Left lobe of liver (tissue), 2 donors: ENCODE measurements around the gene DPYD. TPM values are rescaled to one million over a fixed set of nuclear protein-coding genes. Genes with fewer than 3 reads are reported as not detected.

Experiments
- ATAC-seq: fragments of 200-7000 bp; cut with Tn5 transposase; one replicate; pipeline ENCODE4 v1.9.1; 2020; ENCODE audit warnings: mild to moderate bottlenecking, moderate library complexity
- DNase-seq: peaks from one replicate; pipeline ENCODE4 v3.0.0-alpha.2; 2020; ENCODE audit warnings: low spot score
- total RNA-seq: library from RNA; stranded (reverse); gene quantifications from one replicate; pipeline ENCODE4 v1.2.1, GENCODE V29; 2021
- donor health status: DM: no; HTN: no; CAD: no; lungs with moderate emphysema.
- donor health status: DM: no; HTN: yes; CAD: no.

Gene DPYD
- total RNA-seq: 43.3 TPM

DNA sequence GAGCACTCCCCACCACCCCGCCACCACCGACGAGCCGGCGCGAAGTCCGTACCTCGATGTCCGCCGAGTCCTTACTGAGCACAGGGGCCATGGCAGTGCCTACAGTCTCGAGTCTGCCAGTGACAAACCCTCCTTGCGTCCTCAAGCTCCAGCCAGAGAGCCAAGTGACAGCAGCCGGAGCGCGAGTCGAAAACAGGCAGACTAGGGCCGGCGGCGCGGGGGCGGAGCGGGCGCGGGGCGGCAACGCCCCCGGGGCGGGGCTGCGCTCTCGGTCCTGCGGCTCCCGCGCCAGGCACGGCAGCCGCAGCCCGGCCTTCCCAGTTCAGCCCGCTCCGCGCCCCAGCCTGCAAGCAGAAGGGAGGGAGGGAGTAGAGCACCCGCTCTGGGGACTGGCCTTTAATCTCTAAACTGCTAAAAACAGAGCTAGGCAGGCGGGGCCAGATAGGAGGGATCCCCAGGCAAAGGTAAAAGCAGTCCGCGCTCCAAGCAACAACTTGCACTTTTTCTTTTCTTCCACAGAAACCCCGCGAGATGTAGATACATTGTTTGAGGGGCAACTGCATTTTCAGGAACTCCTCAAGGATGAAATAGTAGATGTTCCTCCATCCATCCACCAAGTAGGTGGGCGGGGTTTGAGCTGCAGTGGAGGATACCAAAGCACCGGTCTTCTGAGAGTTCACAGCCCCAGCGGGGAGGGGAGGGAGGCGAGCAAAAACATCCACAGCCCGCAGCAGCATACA, at the start of gene DPYD:
Gene DPYD, minus strand, starts transcription at position 203 of the 740 bp plus-strand sequence. Its CDS starts 112 bp downstream, at position 91.
- ATAC-seq: peak; percentile 94
- DNase-seq: peak; percentile 94

GRCh38 chr1:97960470-97960869, 39.6 kb upstream of the DPYD start:
- DNase-seq (no peak), ATAC-seq (no peak)

DNA sequence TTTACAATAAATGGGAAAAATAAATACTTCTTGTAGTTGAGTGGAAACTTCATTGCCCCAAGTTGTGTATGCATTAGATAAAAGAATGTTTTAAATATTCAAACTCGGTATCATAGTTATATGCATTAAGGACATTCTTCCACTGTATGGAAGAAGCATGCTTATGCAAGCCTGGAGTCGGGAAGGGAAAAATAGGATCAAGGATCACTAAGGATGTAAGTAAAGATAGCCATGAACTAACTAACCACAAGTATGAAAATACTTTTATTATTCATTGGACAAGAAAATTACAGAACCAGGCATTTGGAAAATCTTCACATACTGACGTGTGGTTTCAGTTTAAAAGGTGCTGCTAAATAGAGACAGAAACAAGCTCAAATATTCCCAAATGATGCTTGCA, 26.9 kb upstream of the DPYD start:
- no peak for DNase-seq
- no peak for ATAC-seq

DNA sequence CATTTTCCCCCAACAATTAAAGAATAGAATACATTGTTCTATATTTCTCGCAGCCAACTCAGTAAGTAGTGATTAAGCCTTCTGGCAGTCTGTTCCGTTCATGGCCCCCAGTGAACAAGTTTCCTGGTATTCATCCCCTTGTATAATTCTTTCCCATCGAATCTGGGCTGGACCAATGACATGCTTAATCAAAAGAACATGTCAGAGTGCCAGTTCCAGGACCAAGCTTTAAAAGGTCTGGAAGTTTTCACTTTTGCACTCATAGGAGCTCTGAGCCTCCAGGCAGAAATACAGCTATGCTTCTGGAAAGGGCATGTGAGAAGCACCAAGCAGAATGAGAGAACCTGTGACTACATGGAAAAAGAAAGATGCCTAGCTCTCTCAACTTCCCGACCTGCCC, 22.5 kb upstream of the DPYD start:
- no peak for DNase-seq

DNA sequence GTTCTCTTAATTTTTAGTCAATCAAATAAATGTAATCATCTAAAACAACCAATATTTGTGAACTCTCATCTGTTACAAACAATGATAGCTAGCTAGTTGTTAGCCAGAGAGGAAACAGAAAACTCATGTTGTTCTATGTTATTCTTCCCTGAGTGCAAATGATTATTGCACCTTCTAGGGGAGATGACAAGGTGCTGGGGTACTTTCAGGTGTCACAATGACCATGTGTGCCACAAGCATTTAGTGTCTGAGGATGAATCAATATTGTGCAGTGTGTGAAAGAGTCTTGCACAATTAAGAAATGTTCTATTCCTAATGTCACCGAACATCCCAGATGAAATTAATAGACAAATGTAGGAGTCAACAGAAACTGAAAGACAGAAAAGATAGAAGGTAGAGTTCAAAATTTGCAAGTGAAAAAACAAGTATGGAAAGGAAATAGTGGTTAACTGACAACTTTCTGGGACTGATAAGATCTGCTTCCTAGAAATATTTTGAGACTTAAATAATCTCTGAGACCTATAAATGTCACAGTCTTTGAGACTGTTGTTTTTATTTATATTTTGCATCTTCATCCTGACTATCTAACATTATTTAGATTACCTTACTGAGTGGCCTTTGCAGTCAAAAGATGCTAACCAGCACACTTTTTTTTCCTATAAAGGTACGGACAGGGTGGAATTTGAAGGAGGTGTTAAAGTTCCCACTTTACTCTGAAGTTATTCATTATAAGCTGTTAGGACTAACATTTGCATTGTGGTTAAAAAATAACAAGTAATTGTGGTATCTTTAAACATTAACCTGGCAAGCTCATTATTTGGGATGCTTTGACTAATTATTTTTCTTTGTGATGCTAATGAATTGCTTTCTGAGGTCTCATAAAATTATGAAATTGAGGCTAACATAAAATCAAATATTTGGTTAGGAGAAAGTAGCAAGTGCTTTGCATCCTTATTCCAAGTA, 21.6 kb upstream of the DPYD start:
- no peak for ATAC-seq

More for the DNA sequence above, 22.5 kb upstream of the DPYD start:
- ATAC-seq: no peak

GRCh38 chr1:97938285-97938642, 17.4 kb upstream of the DPYD start:
- ATAC-seq (no peak), DNase-seq (no peak)

More for the DNA sequence above, 21.6 kb upstream of the DPYD start:
- DNase-seq: no peak

- ATAC-seq (no peak), DNase-seq (no peak)
Observed at GRCh38 chr1:97936976-97937375, 16.1 kb upstream of the DPYD start.

DNA sequence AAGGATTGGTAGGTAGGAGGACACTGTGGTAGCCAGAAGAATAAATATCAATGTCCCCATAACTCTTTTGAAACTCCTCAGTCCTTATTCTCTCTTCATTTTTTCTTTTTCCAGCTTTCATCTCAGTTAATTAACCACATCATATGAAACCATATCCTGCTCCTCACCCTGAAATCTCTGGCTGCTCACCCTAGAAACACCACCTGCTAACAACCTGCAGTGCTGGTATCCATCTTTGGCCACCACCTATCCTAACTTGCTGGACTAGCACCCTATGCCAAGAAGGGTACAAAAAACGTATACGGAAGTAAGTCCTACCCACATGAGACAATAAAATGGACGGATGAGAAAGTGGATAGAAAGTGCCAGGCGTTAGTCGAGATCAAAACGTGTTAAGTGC, 13.7 kb upstream of the DPYD start:
- no peak for DNase-seq
- ATAC-seq: no peak

DNA sequence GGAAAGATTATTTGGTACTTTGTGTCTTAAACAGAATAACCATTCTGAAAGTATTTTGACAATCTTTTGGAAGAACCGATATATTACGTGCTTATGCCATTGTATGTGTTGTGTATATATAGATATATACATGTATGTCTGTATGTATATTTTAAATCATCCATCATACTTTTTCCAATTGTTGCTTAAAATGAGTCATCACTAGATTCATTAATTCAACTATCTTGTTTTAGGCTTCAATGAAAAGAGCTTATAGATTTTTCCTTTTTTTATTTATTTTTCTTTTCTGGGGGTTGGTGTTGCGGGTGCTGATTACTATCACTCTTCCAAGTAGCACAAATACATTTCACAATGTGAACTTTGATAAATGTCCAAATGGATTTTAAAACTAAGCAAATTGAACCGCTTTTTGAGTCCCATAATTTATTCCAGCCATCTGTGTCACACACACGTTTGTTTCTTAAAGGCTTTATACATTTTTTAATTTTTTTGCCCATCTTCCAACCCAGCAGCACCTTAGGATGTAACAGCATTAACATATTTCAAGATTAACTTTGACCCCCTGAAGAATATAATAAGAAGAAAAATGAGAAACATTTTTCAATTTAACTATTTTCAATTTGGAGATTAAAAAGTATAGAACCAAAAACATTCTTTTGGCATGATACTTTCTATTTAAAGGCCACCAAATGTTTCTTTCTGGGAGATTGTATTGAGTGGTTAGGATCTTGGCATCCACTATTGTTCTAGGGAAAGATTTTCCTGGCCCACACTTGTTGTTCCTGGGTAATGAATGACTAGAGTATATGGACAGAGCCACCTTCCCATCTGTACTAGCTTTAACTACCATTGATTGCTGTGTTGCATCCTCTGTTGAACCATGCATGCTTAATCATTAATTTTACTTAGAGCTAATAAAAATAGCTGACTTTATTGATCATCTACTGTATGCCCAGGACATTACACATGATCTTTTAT, 9.3 kb upstream of the DPYD start:
- peak; percentile 96 for ATAC-seq
- DNase-seq: no peak

- ATAC-seq: no peak
- DNase-seq: no peak
Observed at GRCh38 chr1:97926017-97926708, 5.3 kb upstream of the DPYD start.

GRCh38 chr1:97925151-97925550, 4.3 kb upstream of the DPYD start:
- no peak for DNase-seq
- no peak for ATAC-seq

- ATAC-seq: no peak
Observed at GRCh38 chr1:97923811-97924210, 3.0 kb upstream of the DPYD start.

GRCh38 chr1:97920276-97920831, 480 bp downstream of the DPYD start:
- DNase-seq (no peak), ATAC-seq (peak; percentile 53)

More at GRCh38 chr1:97923811-97924210, 3.0 kb upstream of the DPYD start:
- no peak for DNase-seq

- DNase-seq (no peak), ATAC-seq (no peak)
Observed at GRCh38 chr1:97919585-97920261, 1.1 kb downstream of the DPYD start.

GRCh38 chr1:97918961-97919360, 1.9 kb downstream of the DPYD start:
- no peak for DNase-seq
- ATAC-seq: no peak

DNA sequence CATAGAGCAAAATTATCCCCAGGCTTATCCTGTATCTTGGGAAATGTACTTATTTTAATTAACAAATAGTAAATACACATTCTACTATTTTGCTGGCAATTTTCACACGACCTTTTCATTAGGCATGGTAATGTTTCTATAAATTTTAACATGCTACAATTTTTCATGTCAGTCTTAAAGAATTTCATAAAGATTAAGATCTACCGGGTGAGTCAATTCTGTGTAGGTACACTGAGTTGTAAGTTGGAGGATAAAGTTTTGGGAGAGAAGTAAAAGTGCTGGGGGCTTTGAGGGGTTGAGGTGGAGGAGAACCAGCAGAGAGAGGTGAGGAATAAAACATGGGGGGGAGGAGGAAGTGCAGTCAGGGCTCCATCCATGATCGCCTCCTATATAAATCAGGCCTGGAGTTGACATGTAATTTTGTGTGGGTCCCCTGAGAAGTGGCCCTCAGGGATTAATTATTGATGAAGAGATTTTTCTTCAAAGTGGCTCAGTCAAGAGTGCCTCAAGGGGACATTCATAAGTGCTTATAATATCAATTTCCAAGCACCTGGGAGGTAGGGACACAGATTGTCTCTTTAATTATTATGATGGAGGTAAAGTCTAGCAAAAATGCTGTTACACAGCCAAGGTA, 7.2 kb downstream of the DPYD start:
- DNase-seq: no peak
- no peak for ATAC-seq

DNA sequence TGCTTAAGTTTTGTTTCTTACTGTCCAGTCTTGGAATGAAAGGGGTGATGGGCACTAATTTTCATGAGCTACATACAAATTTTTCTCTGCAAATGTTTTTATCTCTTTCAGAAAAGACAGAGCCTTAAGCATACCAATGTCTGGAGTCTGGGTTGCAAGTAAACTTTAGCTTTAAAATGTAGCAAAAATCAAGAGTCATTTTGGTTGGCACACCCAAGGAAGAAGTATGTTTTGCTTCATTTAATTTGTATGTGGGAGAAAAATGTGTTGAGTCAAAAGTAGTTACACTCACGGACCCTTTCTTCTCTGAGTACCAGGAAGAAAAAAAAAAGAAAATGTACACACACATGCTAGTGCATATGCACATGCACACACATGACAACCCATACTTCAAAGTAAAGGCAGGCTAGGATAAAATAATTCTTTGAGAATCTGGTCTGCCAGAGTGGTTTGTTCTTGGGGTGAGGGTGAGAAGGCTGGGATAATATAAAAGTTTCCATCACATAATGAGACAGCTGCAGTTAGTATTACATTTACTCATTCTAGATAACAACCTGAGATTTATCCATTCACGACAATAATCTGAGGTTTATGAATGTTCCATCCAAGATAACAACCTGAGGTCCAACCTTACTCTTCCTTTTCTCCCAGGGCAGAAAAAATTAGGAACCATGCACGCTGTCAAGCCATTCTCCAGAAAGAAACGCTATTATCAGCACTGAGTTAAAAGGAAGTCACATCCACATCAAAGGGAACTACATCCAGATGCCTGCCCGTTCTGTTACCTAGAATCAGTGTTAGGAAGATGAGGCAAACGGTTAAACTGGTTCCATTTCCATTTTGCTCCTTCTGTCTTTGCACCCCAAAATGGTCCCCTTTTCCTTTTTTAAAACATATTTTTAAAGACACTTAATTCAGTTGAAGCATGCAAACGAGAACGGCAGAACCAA, 9.3 kb downstream of the DPYD start:
- DNase-seq: no peak
- ATAC-seq: no peak

GRCh38 chr1:97909266-97909665, 11.6 kb downstream of the DPYD start:
- DNase-seq (no peak), ATAC-seq (no peak)
